Stimulated activated CD8-positive, alpha-beta memory T cell treated with anti-CD3 and anti-CD28 coated beads, Interleukin-7, amount 100 ng/mL, for 24 hours (primary cell): Measurements from ENCODE around the gene COL23A1.

Source experiments
- DNase-seq: peaks from one replicate; pipeline ENCODE4 v3.0.0-alpha.2; 2020; ENCODE audit warnings: low read depth

The COL23A1 gene

DNA sequence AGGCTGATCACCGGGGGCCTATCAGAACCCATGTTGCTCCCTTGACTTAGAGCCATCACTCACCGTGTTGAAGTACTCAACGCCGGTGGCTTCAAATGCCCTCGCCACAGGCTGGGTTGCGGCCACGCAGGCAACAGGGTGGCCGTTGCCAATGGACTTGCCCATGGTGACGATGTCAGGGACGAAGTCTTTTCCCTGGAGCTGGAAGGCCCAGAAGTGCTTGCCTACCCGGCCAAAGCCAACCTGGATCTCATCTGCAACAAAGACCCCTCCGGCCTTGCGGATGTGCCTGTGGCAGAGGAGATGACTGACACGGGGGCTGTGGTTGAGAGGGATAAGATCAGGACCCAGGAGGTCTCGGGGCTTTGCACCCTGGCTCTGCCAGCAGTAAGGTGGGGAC is 367.9 kb downstream of the COL23A1 start:
- DNase-seq = no peak

GRCh38 chr5:178221853-178222252 is 368.3 kb downstream of the COL23A1 start:
- DNase-seq = no peak

- DNase-seq = no peak
Measured at GRCh38 chr5:178221282-178221681, 368.9 kb downstream of the COL23A1 start.

GRCh38 chr5:178218827-178219226 is 371.4 kb downstream of the COL23A1 start:
- no peak for DNase-seq

DNA sequence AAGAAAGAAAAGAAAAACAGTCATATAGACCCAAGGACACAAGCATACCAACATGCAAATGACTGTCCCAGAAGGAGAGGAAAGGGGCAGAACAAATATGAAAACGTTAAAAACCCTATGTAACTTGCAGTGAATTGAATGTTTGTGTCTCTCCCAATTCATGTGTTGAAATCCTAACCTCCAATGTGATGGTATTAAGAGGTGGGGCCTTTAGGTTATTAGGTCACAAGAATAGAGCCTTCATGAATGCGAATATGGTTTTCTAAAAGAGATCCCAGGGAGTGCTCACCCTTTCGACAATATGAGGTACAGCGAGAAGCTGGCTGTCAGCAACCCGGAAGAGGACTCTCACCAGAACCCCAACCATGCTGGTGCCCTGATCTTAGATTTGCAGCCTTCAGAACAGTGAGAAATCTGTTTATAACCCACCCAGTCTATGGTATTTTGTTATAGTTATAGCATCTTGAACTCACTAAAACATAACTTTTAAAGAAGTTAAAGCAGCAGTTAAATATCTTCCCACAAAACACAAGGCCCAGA is 371.9 kb downstream of the COL23A1 start:
- DNase-seq = no peak

- DNase-seq = no peak
Measured at GRCh38 chr5:178216779-178217178, 373.4 kb downstream of the COL23A1 start.

DNA sequence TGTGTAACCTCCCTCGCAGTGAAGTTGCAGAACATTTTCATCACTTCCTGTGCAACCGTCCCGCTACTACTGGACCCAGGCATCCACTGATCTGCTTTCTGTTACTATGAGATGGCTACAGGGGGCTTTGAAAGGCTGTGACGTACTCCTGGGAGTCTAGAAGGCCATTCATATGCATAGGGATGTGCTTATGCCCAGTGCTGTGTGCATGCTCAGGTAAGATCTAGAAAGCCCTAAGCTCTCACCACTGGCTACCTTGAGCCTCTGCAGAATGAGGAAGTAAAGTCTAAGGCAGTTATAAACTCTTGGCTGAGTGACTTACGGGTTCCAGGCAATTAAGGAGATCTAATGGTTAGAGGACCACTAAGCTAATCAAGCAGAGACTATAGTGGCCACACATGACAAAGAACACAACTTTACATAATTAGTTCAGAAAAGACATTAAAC is 374.1 kb downstream of the COL23A1 start:
- DNase-seq = no peak

- no peak for DNase-seq
Measured at GRCh38 chr5:178215280-178216002, 374.8 kb downstream of the COL23A1 start.

DNA sequence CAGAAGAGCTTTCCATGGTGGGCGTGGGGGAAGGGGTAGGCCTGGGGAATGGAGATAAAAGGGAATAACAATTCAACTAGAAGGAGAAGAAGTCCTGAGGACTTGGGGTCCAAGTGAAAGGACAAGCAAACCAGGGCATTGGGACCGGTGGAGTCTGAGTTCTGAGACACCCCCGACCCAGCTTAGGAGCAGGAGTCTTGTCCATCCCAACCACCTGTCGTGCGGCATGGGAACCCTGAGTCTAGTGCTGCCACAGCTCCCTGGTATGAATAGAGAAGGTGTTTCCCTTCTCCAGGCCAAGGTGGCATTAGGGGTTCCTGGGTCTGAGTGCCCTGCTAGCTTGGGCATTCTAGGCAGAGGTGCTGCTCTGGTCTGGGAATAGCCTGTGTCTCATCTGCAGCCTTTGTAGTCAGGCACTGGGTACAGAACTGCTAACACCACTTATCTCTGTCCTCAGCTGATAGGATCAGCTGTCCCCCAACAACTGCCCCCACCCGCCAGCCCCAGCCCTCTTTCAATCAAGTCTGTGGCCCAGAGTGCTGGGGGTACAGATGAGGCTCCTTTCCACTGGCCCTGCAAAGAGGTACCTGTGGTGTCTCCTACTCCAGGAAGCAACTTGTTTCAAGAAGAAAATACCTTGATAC is 375.9 kb downstream of the COL23A1 start:
- no peak for DNase-seq

DNA sequence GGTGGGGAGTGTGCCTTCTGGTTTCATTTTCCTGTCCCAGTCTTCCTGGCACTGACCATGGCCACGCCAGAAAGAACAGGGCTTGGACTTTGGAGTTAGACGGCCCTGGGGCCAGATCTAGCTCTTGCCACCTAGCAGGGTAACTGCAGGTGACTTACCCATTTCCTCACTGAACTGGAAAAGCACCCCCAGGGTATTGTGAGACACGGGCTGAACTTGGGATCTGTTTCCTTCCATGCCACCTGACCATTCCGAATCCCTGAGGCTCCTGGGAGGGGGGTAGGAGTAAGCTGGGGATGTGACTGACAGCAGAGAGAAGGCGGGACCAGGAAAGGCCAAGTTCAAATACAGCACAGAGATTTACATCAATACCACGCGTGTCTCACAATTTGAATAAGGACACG is 376.4 kb downstream of the COL23A1 start:
- DNase-seq = no peak

DNA sequence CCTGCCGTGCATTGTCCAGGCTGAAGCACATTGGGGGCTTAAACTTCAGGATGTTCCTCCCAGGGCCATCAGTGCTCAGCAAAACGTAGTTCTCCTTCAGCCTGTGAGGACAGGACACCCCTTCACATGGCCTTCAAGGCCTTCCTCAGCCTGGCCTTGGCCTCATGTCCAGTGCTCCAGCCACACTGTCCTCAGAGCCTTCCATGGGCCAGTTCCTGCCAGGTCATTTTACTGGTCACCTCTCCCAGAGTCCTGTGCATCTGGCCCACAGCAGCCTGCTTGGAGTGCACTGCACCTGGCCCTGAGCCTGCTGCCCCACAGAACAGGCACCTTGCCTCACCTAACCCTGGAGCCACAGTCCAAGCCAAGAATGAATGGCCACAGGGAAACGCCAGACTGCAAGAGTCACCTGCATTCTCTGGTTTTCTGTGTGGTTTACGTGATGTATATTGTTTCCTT is 377.2 kb downstream of the COL23A1 start:
- DNase-seq = no peak

- DNase-seq = no peak
Measured at GRCh38 chr5:178212241-178213002, 377.8 kb downstream of the COL23A1 start.

GRCh38 chr5:178211095-178212048 is 378.8 kb downstream of the COL23A1 start:
- DNase-seq = no peak

GRCh38 chr5:178210686-178211085 is 379.5 kb downstream of the COL23A1 start:
- DNase-seq = no peak

DNA sequence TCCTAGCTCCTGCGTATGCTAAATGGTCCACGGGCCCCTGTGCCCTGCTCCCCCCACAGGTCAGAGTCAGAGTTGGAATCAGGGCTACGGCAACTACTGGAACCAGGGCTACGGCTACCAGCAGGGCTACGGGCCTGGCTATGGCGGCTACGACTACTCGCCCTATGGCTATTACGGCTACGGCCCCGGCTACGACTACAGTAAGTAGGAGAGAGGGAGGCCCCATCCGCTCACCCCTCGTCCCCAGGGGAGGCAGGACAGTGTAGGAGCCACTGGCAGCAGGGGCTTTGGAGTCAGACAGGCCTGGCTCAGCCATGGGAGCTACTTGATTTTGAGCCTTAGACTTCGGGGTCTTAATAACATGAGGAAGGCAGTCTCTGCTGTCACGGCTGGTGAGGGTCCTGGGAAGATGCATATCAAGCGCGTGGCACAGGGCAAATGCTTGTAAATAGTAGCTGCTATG is 380.1 kb downstream of the COL23A1 start:
- no peak for DNase-seq

- no peak for DNase-seq
Measured at GRCh38 chr5:178209334-178210072, 380.7 kb downstream of the COL23A1 start.

- no peak for DNase-seq
Measured at GRCh38 chr5:178208540-178209227, 381.5 kb downstream of the COL23A1 start.

- DNase-seq = no peak
Measured at GRCh38 chr5:178207917-178208280, 382.3 kb downstream of the COL23A1 start.

DNA sequence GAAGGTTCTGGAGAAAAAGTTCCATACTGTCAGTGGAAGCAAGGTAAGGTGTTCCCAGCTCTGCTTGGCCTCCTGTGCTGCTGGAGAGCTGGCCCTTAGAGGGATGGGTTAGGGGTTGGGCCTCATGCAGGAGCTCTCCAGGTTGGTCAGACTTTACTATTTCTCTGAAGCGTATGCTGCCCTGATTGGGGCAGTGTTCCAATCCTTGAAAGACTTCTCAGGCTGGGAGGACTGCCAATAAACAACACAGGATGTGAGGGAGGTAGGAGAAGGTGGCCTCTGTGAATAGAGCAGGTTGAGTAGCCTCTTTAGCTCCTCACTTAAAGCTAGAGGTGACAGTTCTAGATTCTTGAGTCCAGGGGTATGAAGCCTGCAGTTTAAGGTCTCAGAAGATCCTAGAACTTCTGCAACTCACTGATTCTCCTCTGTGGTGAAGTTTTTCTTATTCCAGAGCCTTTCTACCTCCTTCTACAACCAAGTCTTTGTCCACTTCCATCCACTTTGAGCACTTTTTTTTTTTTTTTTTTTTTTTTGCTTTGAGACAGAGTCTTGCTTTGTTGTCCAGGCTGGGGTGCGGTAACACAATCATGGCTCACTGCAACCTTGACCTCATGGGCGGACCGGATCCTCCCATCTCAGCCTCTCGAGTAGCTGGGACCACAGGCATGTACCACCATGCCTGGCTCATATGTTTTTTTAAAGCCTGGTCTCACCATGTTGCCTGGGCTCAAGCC is 382.8 kb downstream of the COL23A1 start:
- DNase-seq = no peak
